DND-41 (cell line): Measurements from ENCODE around the gene OSBPL9.

Source experiments
- ATAC-seq: fragments of 200-7000 bp; cut with Tn5 transposase; 3 replicates; pipeline ENCODE4 v1.9.1; 2021; ENCODE audit warnings: low read depth; ENCODE audit not compliant: insufficient read depth
- DNase-seq: peaks from one replicate; pipeline ENCODE4 v3.0.0-alpha.2; 2020
- H2AFZ ChIP-seq: 2 replicates; pipeline ENCODE4 v1.6.0; 2012; ENCODE audit warnings: low read depth, low read length
- H3K27ac ChIP-seq: 2 replicates; pipeline ENCODE4 v1.5.1; 2012; ENCODE audit warnings: low read length, inconsistent platforms
- H3K27me3 ChIP-seq: fragments of 200-600 bp; sonication (generic); 2 replicates; pipeline ENCODE4 v1.6.0; 2012; ENCODE audit warnings: low read length, mild to moderate bottlenecking, inconsistent platforms; ENCODE audit not compliant: insufficient read depth, poor library complexity
- H3K36me3 ChIP-seq: 2 replicates; pipeline ENCODE4 v1.5.1; 2012; ENCODE audit warnings: low read length, inconsistent platforms; ENCODE audit not compliant: insufficient read depth
- H3K4me1 ChIP-seq: 2 replicates; pipeline ENCODE4 v1.5.1; 2012; ENCODE audit warnings: mild to moderate bottlenecking, low read length; ENCODE audit not compliant: insufficient read depth
- H3K4me2 ChIP-seq: 2 replicates; pipeline ENCODE4 v1.6.0; 2012; ENCODE audit warnings: mild to moderate bottlenecking, moderate library complexity, low read length, inconsistent platforms; ENCODE audit not compliant: insufficient read depth
- H3K4me3 ChIP-seq, 2 experiments: fragments of 200-600 bp in 1 of 2; shearing (Covaris generic) in 1 of 2; 2 replicates each; pipeline ENCODE4 v1.5.1; 2012 to 2016; ENCODE audit warnings: inconsistent platforms in 2 of 2, low read length in 2 of 2, mild to moderate bottlenecking in 2 of 2, low read depth in 1 of 2, moderate library complexity in 1 of 2
- H3K79me2 ChIP-seq: 2 replicates; pipeline ENCODE4 v1.6.0; 2012; ENCODE audit warnings: low read length, inconsistent platforms; ENCODE audit not compliant: insufficient read depth
- H3K9ac ChIP-seq: 2 replicates; pipeline ENCODE4 v1.6.0; 2012; ENCODE audit warnings: low read depth, mild to moderate bottlenecking, inconsistent platforms, low read length, moderate library complexity
- H3K9me3 ChIP-seq: 2 replicates; pipeline ENCODE4 v1.5.1; 2012; ENCODE audit warnings: low read length, moderate library complexity, mild to moderate bottlenecking, inconsistent platforms; ENCODE audit not compliant: insufficient read depth, severe bottlenecking
- H4K20me1 ChIP-seq: 2 replicates; pipeline ENCODE4 v1.6.0; 2012; ENCODE audit warnings: low read length; ENCODE audit not compliant: insufficient read depth
- EZH2 ChIP-seq: IDR thresholded peaks from 3 replicates; pipeline ENCODE4 v1.6.1; 2012; ENCODE audit warnings: borderline replicate concordance, low read depth, mild to moderate bottlenecking, moderate library complexity, low read length, inconsistent platforms; ENCODE audit not compliant: severe bottlenecking
- TF ChIP-seq, protein P1 (sequence below): IDR thresholded peaks from 2 replicates; pipeline ENCODE4 v1.5.1; 2012; ENCODE audit warnings: borderline replicate concordance, low read length, moderate library complexity, mild to moderate bottlenecking; ENCODE audit not compliant: poor library complexity, severe bottlenecking; ENCODE audit errors: extremely low read depth

OSBPL9 gene

GRCh38 chr1:51750218-51750617, 133.3 kb downstream of the OSBPL9 start:
- Histone ChIP-seq H3K9me3 (no peaks in the 10 kb centered on the region), H3K27ac (no peak overlapping the region), H3K79me2 (no peaks in the 10 kb centered on the region), H3K4me2 (no peak overlapping the region), H3K4me3 (no peak overlapping the region), H3K9ac (no peak overlapping the region), H4K20me1 (no peaks in the 10 kb centered on the region), H3K36me3 (0 out of 2 replicates have a peak, but pooled peaks cover 4% of the 10 kb centered on the region), H3K27me3 (no peaks in the 10 kb centered on the region), H2AFZ (no peak overlapping the region), H3K4me1 (no peaks in the 10 kb centered on the region)
- TF ChIP-seq, protein P1, sequence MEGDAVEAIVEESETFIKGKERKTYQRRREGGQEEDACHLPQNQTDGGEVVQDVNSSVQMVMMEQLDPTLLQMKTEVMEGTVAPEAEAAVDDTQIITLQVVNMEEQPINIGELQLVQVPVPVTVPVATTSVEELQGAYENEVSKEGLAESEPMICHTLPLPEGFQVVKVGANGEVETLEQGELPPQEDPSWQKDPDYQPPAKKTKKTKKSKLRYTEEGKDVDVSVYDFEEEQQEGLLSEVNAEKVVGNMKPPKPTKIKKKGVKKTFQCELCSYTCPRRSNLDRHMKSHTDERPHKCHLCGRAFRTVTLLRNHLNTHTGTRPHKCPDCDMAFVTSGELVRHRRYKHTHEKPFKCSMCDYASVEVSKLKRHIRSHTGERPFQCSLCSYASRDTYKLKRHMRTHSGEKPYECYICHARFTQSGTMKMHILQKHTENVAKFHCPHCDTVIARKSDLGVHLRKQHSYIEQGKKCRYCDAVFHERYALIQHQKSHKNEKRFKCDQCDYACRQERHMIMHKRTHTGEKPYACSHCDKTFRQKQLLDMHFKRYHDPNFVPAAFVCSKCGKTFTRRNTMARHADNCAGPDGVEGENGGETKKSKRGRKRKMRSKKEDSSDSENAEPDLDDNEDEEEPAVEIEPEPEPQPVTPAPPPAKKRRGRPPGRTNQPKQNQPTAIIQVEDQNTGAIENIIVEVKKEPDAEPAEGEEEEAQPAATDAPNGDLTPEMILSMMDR = no peak
- no peak for TF ChIP-seq EZH2
- ATAC-seq (no peak), DNase-seq (no peak)

- DNase-seq = no peak
- no peaks in the 10 kb centered on the region for H3K27me3 ChIP-seq
- H3K36me3 ChIP-seq = 0 out of 2 replicates have a peak, but pooled peaks cover 4% of the 10 kb centered on the region
- H3K9ac ChIP-seq = no peak overlapping the region
- no peaks in the 10 kb centered on the region for H4K20me1 ChIP-seq
- no peaks in the 10 kb centered on the region for H3K4me1 ChIP-seq
- no peaks in the 10 kb centered on the region for H3K79me2 ChIP-seq
- no peak for TF ChIP-seq EZH2
- TF ChIP-seq, protein P1 = no peak
- no peak overlapping the region for H3K4me2 ChIP-seq
- no peak overlapping the region for H3K27ac ChIP-seq
- H3K4me3 ChIP-seq = no peak overlapping the region
- no peak for ATAC-seq
- H3K9me3 ChIP-seq = no peaks in the 10 kb centered on the region
- H2AFZ ChIP-seq = no peak overlapping the region
Observed at GRCh38 chr1:51750729-51751128, 133.8 kb downstream of the OSBPL9 start.

DNA sequence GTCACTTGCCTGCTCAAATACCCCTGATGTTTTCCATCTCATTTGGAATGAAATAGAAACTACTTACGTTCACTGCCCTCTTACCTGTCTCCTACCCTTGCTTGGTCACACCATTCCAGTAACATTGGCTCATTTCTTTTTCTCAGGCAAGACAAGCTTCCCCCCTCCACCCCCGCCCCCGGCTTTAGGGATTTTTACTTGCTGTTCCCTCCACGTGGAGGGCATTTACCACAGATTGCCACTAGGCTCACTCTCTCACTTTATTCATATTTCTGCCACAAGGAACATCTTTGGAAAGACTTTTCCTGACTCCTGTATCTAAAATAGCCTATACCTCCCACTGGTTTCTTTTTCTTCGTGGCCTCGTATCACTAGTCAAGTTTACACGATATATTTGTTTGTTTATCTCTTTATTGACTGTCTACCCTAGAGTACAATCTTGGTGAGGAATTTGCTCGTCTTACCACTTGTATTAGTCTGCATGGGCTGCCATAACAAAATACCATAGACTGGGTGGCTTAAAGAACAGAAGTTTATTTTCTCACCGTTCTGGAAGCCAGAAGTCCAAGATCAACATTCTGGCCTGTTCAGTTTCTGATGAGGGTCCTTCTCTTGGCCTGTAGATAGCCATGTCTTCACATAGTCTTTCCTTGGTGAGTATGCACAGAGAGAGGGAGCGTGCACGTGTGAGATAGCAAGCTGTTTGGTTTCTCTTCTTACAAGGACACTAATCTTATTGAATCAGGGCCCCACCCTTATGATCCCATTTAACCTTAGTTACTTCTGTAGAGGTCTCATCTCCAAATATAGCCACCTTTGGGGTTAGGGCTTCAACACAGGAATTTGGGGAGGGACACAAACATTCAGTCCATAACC, 135.4 kb downstream of the OSBPL9 start:
- Histone ChIP-seq H3K4me1 (no peaks in the 10 kb centered on the region), H2AFZ (no peak overlapping the region), H3K27me3 (no peaks in the 10 kb centered on the region), H4K20me1 (no peaks in the 10 kb centered on the region), H3K36me3 (0 out of 2 replicates have a peak, but pooled peaks cover 4% of the 10 kb centered on the region), H3K27ac (no peak overlapping the region), H3K9ac (no peak overlapping the region), H3K4me2 (no peak overlapping the region), H3K79me2 (no peaks in the 10 kb centered on the region), H3K9me3 (no peaks in the 10 kb centered on the region), H3K4me3 (no peak overlapping the region)
- no peak for DNase-seq
- TF ChIP-seq, protein P1 = no peak
- no peak for TF ChIP-seq EZH2
- ATAC-seq = no peak
